Colonic mucosa (tissue), 4 donors: ENCODE measurements around the gene ZNF526. TPM values are rescaled to one million over a fixed set of nuclear protein-coding genes. Genes with fewer than 3 reads are reported as not detected.

Experiments used
- DNase-seq: peaks from one replicate; pipeline ENCODE4 v3.0.0-alpha.2; 2020
- H3K27ac ChIP-seq: fragments of 200-600 bp; one replicate; pipeline ENCODE4 v1.8.0; 2021
- H3K27me3 ChIP-seq: fragments of 200-600 bp; one replicate; pipeline ENCODE4 v1.8.0; 2021
- H3K36me3 ChIP-seq: fragments of 200-600 bp; one replicate; pipeline ENCODE4 v1.8.0; 2021
- H3K4me1 ChIP-seq: fragments of 200-600 bp; one replicate; pipeline ENCODE4 v1.8.0; 2021; ENCODE audit warnings: mild to moderate bottlenecking
- H3K4me3 ChIP-seq: fragments of 200-600 bp; one replicate; pipeline ENCODE4 v1.8.0; 2021
- H3K9ac ChIP-seq, 2 donors: one replicate each; pipeline ENCODE4 v1.7.0; 2013; ENCODE audit warnings: control low read depth in 2 of 2, low read depth in 2 of 2, low read length in 2 of 2
- H3K9me3 ChIP-seq: fragments of 200-600 bp; one replicate; pipeline ENCODE4 v1.8.0; 2021
- CTCF ChIP-seq: fragments of 200-600 bp; IDR thresholded peaks from one replicate; pipeline ENCODE4 v1.8.0; 2022; ENCODE audit warnings: antibody characterized with exemption, mild to moderate bottlenecking
- intact Hi-C: fragments of 100-400 bp; cut with DNase I; formaldehyde crosslinking; loops from one replicate; pipeline ENCODE4 v1.14.1; 2022
- total RNA-seq, 2 donors: library from RNA; stranded (reverse); fragmentation: NEBNext Ultra II Directional in 1 of 2; extraction: Animal tissue kit (Norgen Biotek cat#: 25700) in 1 of 2; gene quantifications; one replicate each; pipeline ENCODE4 v1.2.1, GENCODE V29; 2021
- donor health status: healthy.
- donor health status: DM: no; HTN: no; CAD: no.
- donor health status: DM: no; HTN: no; CAD: no.

Gene ZNF526
- total RNA-seq, 2 donors from 2014 or later: 9.3 to 12.8 TPM

GRCh38 chr19:42270346-42271044, 50.4 kb downstream of the ZNF526 start:
- Histone ChIP-seq H3K9ac (peak overlapping the region; percentile 84 to 99), H3K27me3 (no peaks in the 10 kb centered on the region), H3K9me3 (no peaks in the 10 kb centered on the region), H3K27ac (peak overlapping the region; percentile 77), H3K4me3 (peak overlapping the region; percentile 45), H3K36me3 (no peaks in the 10 kb centered on the region), H3K4me1 (peaks cover 14% of the 10 kb centered on the region)
- peak; percentile 55 for DNase-seq
- no peak for TF ChIP-seq CTCF
- intact Hi-C loops: no loop called here

- H3K27me3 ChIP-seq: no peaks in the 10 kb centered on the region
- H3K4me1 ChIP-seq: peaks cover 14% of the 10 kb centered on the region
- intact Hi-C loops: no loop called here
- no peak for TF ChIP-seq CTCF
- H3K36me3 ChIP-seq: no peaks in the 10 kb centered on the region
- H3K9me3 ChIP-seq: no peaks in the 10 kb centered on the region
- peak overlapping the region; percentile 77 for H3K27ac ChIP-seq
- peak overlapping the region; percentile 84 to 99 for H3K9ac ChIP-seq
- no peak for DNase-seq
- H3K4me3 ChIP-seq: peak overlapping the region; percentile 45
Observed at GRCh38 chr19:42271045-42271419, 50.9 kb downstream of the ZNF526 start.

- Histone ChIP-seq H3K4me1 (peaks cover 14% of the 10 kb centered on the region), H3K9me3 (no peaks in the 10 kb centered on the region), H3K4me3 (no peak overlapping the region), H3K27me3 (no peaks in the 10 kb centered on the region), H3K36me3 (no peaks in the 10 kb centered on the region), H3K9ac (no peak overlapping the region), H3K27ac (no peak overlapping the region)
- intact Hi-C loops: no loop called here
- TF ChIP-seq CTCF: no peak
- DNase-seq: no peak
Observed at GRCh38 chr19:42271861-42272534, 51.9 kb downstream of the ZNF526 start.

- H3K27ac ChIP-seq: no peak overlapping the region
- TF ChIP-seq CTCF: no peak
Observed at GRCh38 chr19:42272535-42272897, 52.4 kb downstream of the ZNF526 start.

GRCh38 chr19:42272989-42273406, 52.9 kb downstream of the ZNF526 start:
- no peak for DNase-seq
- H3K27me3 ChIP-seq: no peaks in the 10 kb centered on the region
- intact Hi-C loops: no loop called here
- H3K27ac ChIP-seq: no peak overlapping the region
- H3K36me3 ChIP-seq: no peaks in the 10 kb centered on the region
- no peak overlapping the region for H3K9ac ChIP-seq
- H3K9me3 ChIP-seq: no peaks in the 10 kb centered on the region
- no peak for TF ChIP-seq CTCF
- no peak overlapping the region for H3K4me3 ChIP-seq
- peaks cover 16% of the 10 kb centered on the region for H3K4me1 ChIP-seq

More at GRCh38 chr19:42272535-42272897, 52.4 kb downstream of the ZNF526 start:
- DNase-seq: no peak
- Histone ChIP-seq H3K4me3 (no peak overlapping the region), H3K9me3 (no peaks in the 10 kb centered on the region), H3K9ac (no peak overlapping the region), H3K4me1 (peaks cover 15% of the 10 kb centered on the region), H3K36me3 (no peaks in the 10 kb centered on the region), H3K27me3 (no peaks in the 10 kb centered on the region)
- intact Hi-C loops: no loop called here
